ENCODE data around the gene DGCR2.
"Not testable (repeated sequence)": the region's sequence is repeated elsewhere in the genome, so short reads cannot be mapped to it uniquely, and the experiment has no call there.

- not testable (repeated sequence) for TF ChIP-seq CTCF, POLR2A (IDR thresholded peaks at IDR 0.05)
Measured at GRCh38 chr22:19034031-19034723, 88.0 kb downstream of the DGCR2 start.

Measured in heart left ventricle (tissue), 13 donors.